Motor neuron (in vitro differentiated cells): ENCODE measurements around the gene RCAN2. TPM values are rescaled to one million over a fixed set of nuclear protein-coding genes. Genes with fewer than 3 reads are reported as not detected.

ENCODE experiments used
- ATAC-seq, 8 experiments: fragments of 200-7000 bp; cut with Tn5 transposase; replicated peaks in 6 of 8; 2 replicates each; pipeline ENCODE4 v1.8.0; 2021; ENCODE audit warnings: mild to moderate bottlenecking in 8 of 8, moderate library complexity in 8 of 8
- H3K27ac ChIP-seq, 2 donors: fragments of 250-450 bp; sonication (Bioruptor Pico); 2 replicates each; pipeline ENCODE4 v1.9.0; 2021; ENCODE audit warnings: antibody characterized with exemption in 2 of 2, mild to moderate bottlenecking in 2 of 2, moderate library complexity in 1 of 2
- H3K4me1 ChIP-seq, 2 donors: fragments of 250-450 bp; sonication (Bioruptor Pico); replicated peaks in 1 of 2; 2 replicates each; pipeline ENCODE4 v1.6.1; 2021; ENCODE audit warnings: antibody characterized with exemption in 2 of 2, mild to moderate bottlenecking in 2 of 2, moderate library complexity in 1 of 2
- H3K4me3 ChIP-seq, 5 donors: fragments of 250-450 bp; sonication (Bioruptor Pico); 2 replicates each; pipeline ENCODE4 v1.9.0; 2021; ENCODE audit warnings: antibody characterized with exemption in 5 of 5, mild to moderate bottlenecking in 5 of 5, moderate library complexity in 4 of 5
- WGBS, 10 experiments: fragments of 450-650 bp; shearing (Covaris generic); methylation state at CpG; one replicate each; pipeline ENCODE4 v1.0.0; 2022; 5-methylcytosine and 5-hydroxymethylcytosine counted together
- in situ Hi-C, 9 experiments: fragments of 400-800 bp; cut with MboI; loops; one replicate each; pipeline ENCODE4 v1.15.0; 2021; ENCODE audit warnings: low sequenced_read_pairs in 9 of 9, low pct_unique_long_range_greater_than_20kb in 2 of 9; ENCODE audit not compliant: unreplicated experiment in 9 of 9
- total RNA-seq, 8 experiments: library from RNA; unstranded; fragments of 300-600 nt; gene quantifications; 2 replicates each; pipeline versions ENCODE4 v1.2.3 to v1.2.4, GENCODE V29; 2022

Gene RCAN2
- total RNA-seq, 8 experiments from 2014 or later, result 0.27 to 104 (median 24.0) TPM; not detected in 1

DNA sequence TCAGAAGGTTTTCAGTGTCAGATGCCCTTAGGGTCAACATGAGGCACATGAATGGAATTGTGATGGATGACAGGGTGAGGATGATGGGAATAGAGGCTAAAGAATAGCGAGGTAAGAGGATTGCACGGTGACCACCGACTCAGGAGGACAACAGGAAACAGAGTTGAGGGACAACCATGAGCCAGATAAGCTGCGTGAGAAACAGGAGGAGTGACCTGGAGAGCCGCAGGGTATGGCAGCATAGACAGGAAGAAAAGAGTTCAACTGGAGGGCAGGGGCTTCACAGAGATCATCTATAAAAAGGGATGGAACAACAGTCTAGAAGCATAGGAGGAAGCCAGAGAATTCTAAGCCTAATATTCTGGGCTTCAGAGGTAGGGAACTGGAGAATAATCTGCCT, 235.7 kb downstream of the RCAN2 start:
- in situ Hi-C loops, result no loop called here
- Histone ChIP-seq H3K4me1 (no peaks in the 10 kb centered on the region), H3K27ac (no peak overlapping the region), H3K4me3 (no peak overlapping the region)
- WGBS, 10 experiments, result 68 to 91% (median 82%) methylated on average over 2 to 5 of the region's 5 CpGs
- no peak for ATAC-seq

DNA sequence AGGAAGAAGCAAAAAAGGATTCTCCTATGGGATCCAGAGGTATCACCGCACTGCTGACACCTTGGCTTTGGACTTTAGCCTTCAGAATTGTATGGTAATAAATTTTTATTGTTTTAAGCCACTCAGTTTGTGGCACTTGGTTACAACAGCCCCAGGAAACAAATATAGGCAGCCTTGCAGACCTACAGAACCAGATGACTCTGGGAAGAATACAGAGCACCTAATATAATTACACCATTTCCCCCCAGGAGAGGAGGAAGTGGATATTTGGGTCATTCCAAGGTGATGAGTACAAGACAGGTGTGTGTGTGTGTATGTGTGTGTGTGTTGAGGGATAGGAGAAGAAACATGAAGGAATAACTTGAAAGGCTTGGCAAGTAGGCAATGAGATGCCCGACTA, 236.3 kb downstream of the RCAN2 start:
- no peak overlapping the region for H3K4me3 ChIP-seq
- no peak for ATAC-seq
- in situ Hi-C loops, result no loop called here
- no peak overlapping the region for H3K27ac ChIP-seq
- no peaks in the 10 kb centered on the region for H3K4me1 ChIP-seq
- 20 to 100% (median 70%) methylated on average over 1 to 2 of the region's 2 CpGs; no CpG with 5 or more reads in 2 of the 10 experiments for WGBS, 10 experiments

DNA sequence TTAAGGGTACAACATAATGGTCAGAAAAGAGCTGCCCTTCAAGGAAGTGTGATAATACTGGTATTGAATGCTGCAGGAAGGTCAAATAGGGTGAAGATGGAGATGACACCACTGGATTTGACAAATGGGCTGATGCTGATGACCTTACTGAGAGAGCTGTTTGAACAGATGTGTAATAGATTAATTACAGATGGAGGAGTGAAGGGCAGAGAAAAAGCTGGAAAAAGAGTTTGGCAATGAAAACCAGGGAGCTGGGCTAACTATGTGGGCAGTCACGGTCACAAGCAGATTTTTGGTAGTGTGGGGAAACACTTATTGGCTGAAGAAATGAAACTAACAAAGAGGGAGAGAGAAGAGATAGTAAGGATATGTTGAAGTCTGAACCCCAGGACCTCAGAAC, 236.9 kb downstream of the RCAN2 start:
- no peak overlapping the region for H3K27ac ChIP-seq
- ATAC-seq, result no peak
- in situ Hi-C loops, result no loop called here
- no peaks in the 10 kb centered on the region for H3K4me1 ChIP-seq
- 0 to 100% (median 86%) methylated on average over 1 of the region's 1 CpG; no CpG with 5 or more reads in 4 of the 10 experiments for WGBS, 10 experiments
- no peak overlapping the region for H3K4me3 ChIP-seq

DNA sequence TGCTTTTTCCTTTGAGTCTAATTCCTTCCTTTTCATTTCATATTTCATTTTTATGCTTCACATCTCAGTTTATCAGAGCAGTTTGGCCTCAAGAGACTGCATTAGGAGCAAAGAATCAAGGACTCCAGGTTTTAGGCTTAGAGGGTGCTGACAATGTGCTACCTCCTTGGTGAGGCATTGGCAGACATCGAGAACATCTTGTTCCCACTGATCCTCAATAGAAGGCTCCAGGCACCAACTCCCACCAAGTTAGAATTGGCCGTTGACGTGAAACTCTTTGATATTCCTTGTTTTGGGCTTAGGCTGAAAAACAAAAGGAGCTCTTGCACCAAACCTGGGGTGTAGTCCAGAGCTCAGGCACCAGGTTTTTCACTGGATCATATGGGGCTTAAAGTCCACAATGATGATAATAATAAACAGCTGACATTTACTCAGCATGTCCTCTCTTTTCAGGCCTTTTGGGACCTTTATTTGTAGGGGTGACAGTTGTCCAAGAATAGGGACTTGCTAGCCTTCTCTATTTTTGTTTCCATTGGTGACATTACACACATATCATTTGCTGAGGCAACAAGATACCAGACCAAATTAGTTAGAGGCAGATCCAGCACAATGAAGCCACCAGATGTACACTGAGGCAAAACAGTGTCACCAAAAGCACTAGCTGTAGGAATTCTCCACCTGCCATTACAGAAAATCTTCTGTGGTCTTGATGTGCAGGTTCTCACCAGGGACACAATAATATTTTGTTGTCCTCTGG, 239.5 kb downstream of the RCAN2 start:
- no peak for ATAC-seq
- in situ Hi-C loops, result no loop called here
- Histone ChIP-seq H3K4me3 (no peak overlapping the region), H3K27ac (no peak overlapping the region), H3K4me1 (peaks cover 0 to 2% of the 10 kb centered on the region in 2 donors)
- WGBS, 10 experiments, result 0 to 100% (median 69%) methylated on average over 1 to 3 of the region's 3 CpGs; no CpG with 5 or more reads in 1 of the 10 experiments

DNA sequence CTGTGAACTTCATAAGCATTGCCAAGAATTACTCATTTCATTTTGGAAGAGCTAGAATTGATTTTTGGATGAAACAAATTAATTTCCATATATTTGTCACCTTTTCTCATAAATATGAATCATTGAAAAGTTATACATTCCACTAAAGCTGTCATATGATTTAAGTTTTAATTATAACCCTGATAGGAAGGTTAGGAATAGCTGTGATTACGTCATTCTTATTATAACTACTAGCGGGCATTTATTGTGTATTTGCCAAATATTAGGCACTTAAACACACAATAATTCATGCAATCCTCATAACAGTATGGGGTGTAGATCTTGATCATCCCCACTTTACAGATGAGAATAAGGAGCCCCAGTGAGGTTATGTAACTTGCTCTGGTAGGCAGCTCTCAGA, 243.1 kb downstream of the RCAN2 start:
- Histone ChIP-seq H3K4me3 (no peak overlapping the region), H3K27ac (no peak overlapping the region), H3K4me1 (peaks cover 0 to 3% of the 10 kb centered on the region in 2 donors)
- no peak for ATAC-seq
- in situ Hi-C loops, result loop anchor here in 1 of 9 experiments (25.0 kb wide), 1 partner anchor 164 kb away; no protein-coding TSS in a partner anchor
- 75 to 100% (median 100%) methylated on average over 1 to 2 of the region's 2 CpGs; no CpG with 5 or more reads in 1 of the 10 experiments for WGBS, 10 experiments

DNA sequence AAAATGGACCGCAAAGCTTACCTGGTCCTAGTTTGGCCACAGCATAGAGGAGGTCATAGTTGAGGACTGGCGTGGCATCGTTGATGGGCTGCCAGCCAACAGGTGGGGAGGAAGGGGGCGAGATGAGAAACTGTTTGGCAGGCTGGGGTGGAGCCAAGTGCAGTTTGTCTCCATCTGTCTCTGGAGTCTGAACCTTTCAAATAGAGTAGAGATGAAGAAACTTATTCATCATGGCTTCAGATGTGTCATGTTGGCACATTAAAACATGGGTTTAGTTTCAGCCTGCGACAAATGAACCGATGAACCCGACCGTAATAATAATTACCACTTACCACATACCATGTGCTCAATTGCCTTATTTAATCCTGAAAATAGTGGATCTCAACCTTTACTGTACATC, 244.5 kb downstream of the RCAN2 start:
- Histone ChIP-seq H3K4me3 (no peak overlapping the region), H3K4me1 (peaks cover 0 to 6% of the 10 kb centered on the region in 2 donors), H3K27ac (no peak overlapping the region)
- ATAC-seq, result no peak
- 67 to 92% (median 80%) methylated on average over 2 to 8 of the region's 8 CpGs; no CpG with 5 or more reads in 3 of the 10 experiments for WGBS, 10 experiments
- in situ Hi-C loops, result loop anchor here in 1 of 9 experiments (25.0 kb wide), 1 partner anchor 166 kb away; no protein-coding TSS in a partner anchor

DNA sequence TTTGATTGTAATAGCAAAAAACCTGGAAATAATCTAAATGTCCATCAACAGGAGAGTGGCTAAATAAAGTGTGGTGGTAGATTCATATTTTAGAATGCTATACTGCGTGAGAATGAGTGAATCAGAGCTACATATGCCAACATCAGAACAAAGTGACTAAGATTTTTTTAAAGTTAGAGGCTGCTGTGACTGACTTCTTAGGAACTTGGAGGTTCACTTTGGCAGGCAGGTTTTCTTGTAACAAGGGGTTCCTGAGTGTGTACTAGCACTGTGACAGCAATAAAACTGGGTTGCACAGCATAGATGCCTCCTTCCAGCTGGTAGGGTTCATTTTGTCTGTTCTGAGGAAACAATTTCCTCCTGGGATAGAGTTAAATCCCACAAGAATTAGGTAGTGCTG, 245.2 kb downstream of the RCAN2 start:
- Histone ChIP-seq H3K27ac (no peak overlapping the region), H3K4me3 (no peak overlapping the region), H3K4me1 (peaks cover 4 to 12% of the 10 kb centered on the region in 2 donors)
- in situ Hi-C loops, result loop anchor here in 1 of 9 experiments (25.0 kb wide), 1 partner anchor 166 kb away; no protein-coding TSS in a partner anchor
- ATAC-seq, result no peak
- WGBS, 10 experiments, result 17 to 100% (median 83%) methylated on average over 1 of the region's 1 CpG; no CpG with 5 or more reads in 3 of the 10 experiments

DNA sequence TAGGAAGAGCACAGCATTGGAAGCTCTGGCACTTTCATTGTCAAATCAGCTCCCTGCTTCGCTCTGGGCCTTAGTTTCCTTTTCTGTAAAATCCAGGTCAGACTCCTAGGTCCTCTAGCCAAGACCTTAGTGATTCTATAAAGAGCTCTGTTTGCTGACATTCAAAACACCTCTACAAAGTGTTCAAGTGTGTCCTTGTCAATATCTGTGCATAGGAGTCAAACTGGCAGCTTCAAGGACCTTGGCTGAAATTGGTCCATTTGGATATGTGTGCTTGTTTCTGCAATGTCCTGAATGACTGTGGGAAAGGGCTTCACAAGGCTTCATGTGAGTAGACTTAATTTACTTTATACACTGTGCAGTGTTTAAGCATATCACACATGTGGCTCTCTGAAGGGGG, 246.6 kb downstream of the RCAN2 start:
- no peak for ATAC-seq
- in situ Hi-C loops, result loop anchor here in 1 of 9 experiments (25.0 kb wide), 1 partner anchor 168 kb away; no protein-coding TSS in a partner anchor
- peaks cover 12 to 24% of the 10 kb centered on the region in 2 donors for H3K4me1 ChIP-seq
- no peak overlapping the region for H3K27ac ChIP-seq
- 29 to 100% (median 100%) methylated on average over 1 of the region's 1 CpG; no CpG with 5 or more reads in 7 of the 10 experiments for WGBS, 10 experiments
- H3K4me3 ChIP-seq, result no peak overlapping the region

DNA sequence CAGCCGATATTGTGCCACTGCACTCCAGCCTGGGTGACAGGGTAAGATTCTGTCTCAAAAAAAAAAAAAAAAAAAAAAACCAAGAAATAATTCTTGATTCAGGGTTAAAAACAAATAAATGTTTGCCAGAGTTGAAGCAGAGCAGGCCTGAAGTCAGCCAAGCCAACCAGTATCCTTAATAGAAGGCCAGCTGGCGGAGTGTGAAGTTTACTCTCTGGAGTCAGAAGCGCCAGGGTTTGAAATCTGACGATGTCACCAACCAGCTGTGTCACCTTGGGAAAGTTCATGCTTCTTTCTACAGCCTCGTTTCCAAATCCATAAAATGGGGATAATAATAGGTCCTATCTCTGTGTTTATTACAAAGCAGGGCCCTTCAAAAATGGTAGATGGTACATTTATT, 247.5 kb downstream of the RCAN2 start:
- H3K4me3 ChIP-seq, result no peak overlapping the region
- H3K4me1 ChIP-seq, result peaks cover 12 to 24% of the 10 kb centered on the region in 2 donors
- in situ Hi-C loops, result loop anchor here in 1 of 9 experiments (25.0 kb wide), 1 partner anchor 169 kb away; no protein-coding TSS in a partner anchor
- no peak for ATAC-seq
- 10 to 93% (median 62%) methylated on average over 2 to 5 of the region's 5 CpGs; no CpG with 5 or more reads in 2 of the 10 experiments for WGBS, 10 experiments
- H3K27ac ChIP-seq, result no peak overlapping the region

DNA sequence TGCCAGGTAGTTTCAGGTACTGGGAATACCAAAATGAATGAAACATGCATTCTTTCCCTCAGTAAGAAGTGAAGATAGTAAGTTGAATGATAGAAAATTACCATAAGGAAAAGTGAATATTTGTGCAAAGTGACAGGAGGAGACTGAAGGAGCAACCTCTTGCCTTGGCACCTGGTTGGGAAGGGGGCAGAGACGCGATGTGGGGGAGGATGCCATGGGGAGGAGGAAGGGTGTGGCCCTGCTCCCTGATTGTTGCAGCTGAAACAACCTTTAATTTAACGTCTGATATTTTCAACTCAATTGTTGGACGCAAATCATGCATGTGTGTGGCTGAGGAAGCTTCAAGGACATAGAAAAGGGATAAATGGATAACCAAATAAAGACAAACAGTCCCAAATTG, 248.3 kb downstream of the RCAN2 start:
- in situ Hi-C loops, result loop anchor here in 1 of 9 experiments (25.0 kb wide), 1 partner anchor 169 kb away; no protein-coding TSS in a partner anchor
- 7 to 100% (median 64%) methylated on average over 1 to 2 of the region's 4 CpGs; no CpG with 5 or more reads in 2 of the 10 experiments for WGBS, 10 experiments
- no peak for ATAC-seq
- Histone ChIP-seq H3K4me1 (peaks cover 12 to 24% of the 10 kb centered on the region in 2 donors), H3K27ac (no peak overlapping the region), H3K4me3 (no peak overlapping the region)

DNA sequence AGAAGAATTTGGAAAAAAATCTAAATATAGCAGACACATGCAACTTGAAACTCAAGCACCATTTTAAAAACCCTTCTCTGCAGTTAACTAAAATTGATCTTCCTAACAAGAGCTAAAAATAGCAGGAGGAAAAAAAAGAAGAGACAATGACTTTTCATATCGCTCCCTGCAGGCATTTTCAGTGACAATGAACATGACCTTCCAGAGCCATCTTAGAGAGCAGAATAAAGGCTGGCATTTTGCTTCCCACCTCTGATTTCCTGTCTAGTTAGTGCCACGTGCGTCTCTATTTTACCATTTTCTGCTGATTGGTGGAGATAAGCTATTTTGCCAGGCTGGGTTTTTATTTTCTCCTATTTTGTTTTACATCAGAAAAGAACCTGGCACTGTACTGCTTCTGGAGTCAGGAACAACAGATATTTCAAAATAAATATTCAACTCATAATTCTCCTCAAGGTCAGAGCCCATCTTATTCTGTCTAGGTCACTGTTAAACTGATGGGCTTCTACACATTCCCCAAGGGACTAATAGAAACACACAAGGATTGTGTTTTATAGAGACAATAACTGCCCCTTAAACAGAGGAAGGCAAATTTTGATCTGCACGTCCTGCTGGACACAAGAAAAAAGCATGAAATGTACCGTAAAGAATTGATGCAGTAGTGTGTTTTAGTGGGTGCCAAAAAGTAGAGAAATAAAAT, 250.2 kb downstream of the RCAN2 start:
- H3K4me3 ChIP-seq, result no peak overlapping the region
- WGBS, 10 experiments, result 23 to 94% (median 69%) methylated on average over 2 to 5 of the region's 5 CpGs; no CpG with 5 or more reads in 1 of the 10 experiments
- in situ Hi-C loops, result loop anchor here in 1 of 9 experiments (25.0 kb wide), 1 partner anchor 171 kb away; no protein-coding TSS in a partner anchor
- peak overlapping the region in 1 of 2 donors; percentile 54 for H3K27ac ChIP-seq
- peaks cover 12 to 21% of the 10 kb centered on the region in 2 donors for H3K4me1 ChIP-seq
- ATAC-seq, result peak in 3 of 8 experiments; percentile 73 to 94 (median 73)

DNA sequence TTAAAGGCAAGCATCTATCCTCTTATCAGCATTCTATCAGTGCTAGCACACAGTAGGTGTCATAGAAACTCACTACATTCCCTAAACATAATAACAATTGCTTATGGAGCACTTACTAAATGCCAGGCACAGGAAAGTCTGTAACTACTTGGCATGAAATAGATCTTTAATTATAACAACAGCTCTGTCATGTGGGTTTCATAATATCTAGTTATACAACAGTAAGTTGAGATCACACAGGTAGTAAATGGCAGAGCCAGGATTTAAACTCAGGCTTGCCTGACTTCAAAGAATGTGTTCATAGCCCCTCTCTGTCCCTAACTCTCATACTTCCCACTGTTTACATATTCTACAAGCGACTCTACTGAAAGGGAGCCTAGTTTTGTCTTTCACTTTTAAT, 254.5 kb downstream of the RCAN2 start:
- no peak overlapping the region for H3K27ac ChIP-seq
- no peak overlapping the region for H3K4me3 ChIP-seq
- WGBS, 10 experiments, result 0 to 73% (median 27%) methylated on average over 1 of the region's 1 CpG; no CpG with 5 or more reads in 1 of the 10 experiments
- ATAC-seq, result no peak
- H3K4me1 ChIP-seq, result peaks cover 12 to 18% of the 10 kb centered on the region in 2 donors
- in situ Hi-C loops, result loop anchor here in 1 of 9 experiments (25.0 kb wide), 1 partner anchor 176 kb away; no protein-coding TSS in a partner anchor
